HepG2 (cell line): Measurements from ENCODE around the gene P3H3. TPM values are rescaled to one million over a fixed set of nuclear protein-coding genes. Genes with fewer than 3 reads are reported as not detected.
A peak's percentile ranks its signal among the peaks of the same experiment; 100 is the strongest.

Experiments used
- ARNT2 ChIP-seq: sonication (generic); formaldehyde crosslinking; IDR thresholded peaks from 2 replicates; pipeline ENCODE4 v1.8.0; 2022; ENCODE audit warnings: mild to moderate bottlenecking, low read depth, missing genetic modification reagents, moderate library complexity
- CEBPG ChIP-seq: IDR thresholded peaks from 2 replicates; pipeline ENCODE4 v1.6.1; 2016
- FOXC1 ChIP-seq: sonication (generic); formaldehyde crosslinking; IDR thresholded peaks from 2 replicates; pipeline ENCODE4 v1.8.0; 2022; ENCODE audit warnings: mild to moderate bottlenecking, missing genetic modification reagents, borderline replicate concordance
- HIVEP1 ChIP-seq: sonication (generic); formaldehyde crosslinking; IDR thresholded peaks from 2 replicates; pipeline ENCODE4 v1.4.0; 2020; ENCODE audit warnings: mild to moderate bottlenecking, missing genetic modification reagents
- HMG20A ChIP-seq: IDR thresholded peaks from 2 replicates; pipeline ENCODE4 v1.6.1; 2016; ENCODE audit warnings: borderline replicate concordance
- KDM2A ChIP-seq: sonication (generic); formaldehyde crosslinking; IDR thresholded peaks from 2 replicates; pipeline ENCODE4 v1.4.0; 2020; ENCODE audit warnings: low read depth, missing genetic modification reagents, borderline replicate concordance
- KLF9 ChIP-seq: IDR thresholded peaks from 2 replicates; pipeline ENCODE4 v1.6.1; 2016; ENCODE audit warnings: low read depth
- KMT2B ChIP-seq: IDR thresholded peaks from 2 replicates; pipeline ENCODE4 v1.6.1; 2016; ENCODE audit warnings: missing genetic modification reagents, missing compliant biosample characterization
- MAFK ChIP-seq, 2 experiments: IDR thresholded peaks in 1 of 2; conservative IDR thresholded peaks in 1 of 2; 2 replicates each; pipeline ENCODE4 v1.6.1; 2011; ENCODE audit warnings: improper control_type of control experiment in 2 of 2, low read length in 2 of 2
- MED1 ChIP-seq: sonication (generic); formaldehyde crosslinking; IDR thresholded peaks from 2 replicates; pipeline ENCODE4 v1.4.0; 2020; ENCODE audit warnings: missing genetic modification reagents
- REPIN1 ChIP-seq: sonication (generic); formaldehyde crosslinking; IDR thresholded peaks from 2 replicates; pipeline ENCODE4 v1.8.0; 2022; ENCODE audit warnings: missing genetic modification reagents, low read depth, mild to moderate bottlenecking, borderline replicate concordance
- RFXAP ChIP-seq: sonication (generic); formaldehyde crosslinking; IDR thresholded peaks from 2 replicates; pipeline ENCODE4 v1.4.0; 2020; ENCODE audit warnings: missing genetic modification reagents, borderline replicate concordance
- TCF7L2 ChIP-seq: IDR thresholded peaks from 2 replicates; pipeline ENCODE4 v1.6.1; 2011; ENCODE audit warnings: mild to moderate bottlenecking, low read depth, low read length, moderate library complexity
- ZFP36L1 ChIP-seq: sonication (generic); formaldehyde crosslinking; IDR thresholded peaks from 2 replicates; pipeline ENCODE4 v1.8.0; 2022; ENCODE audit warnings: mild to moderate bottlenecking, missing genetic modification reagents, moderate library complexity
- ZFP91 ChIP-seq: sonication (generic); formaldehyde crosslinking; IDR thresholded peaks from 2 replicates; pipeline ENCODE4 v1.9.0; 2022; ENCODE audit warnings: missing genetic modification reagents, mild to moderate bottlenecking, borderline replicate concordance
- ZNF564 ChIP-seq: sonication (generic); formaldehyde crosslinking; IDR thresholded peaks from 2 replicates; pipeline ENCODE4 v1.8.1; 2023; ENCODE audit warnings: mild to moderate bottlenecking, missing genetic modification reagents
- ZNF652 ChIP-seq: IDR thresholded peaks from 2 replicates; pipeline ENCODE4 v1.6.1; 2016; ENCODE audit warnings: low read depth, borderline replicate concordance
- ZNF724P ChIP-seq: sonication (generic); formaldehyde crosslinking; IDR thresholded peaks from 2 replicates; pipeline ENCODE4 v1.8.0; 2022; ENCODE audit warnings: missing genetic modification reagents, borderline replicate concordance
- ZNF781 ChIP-seq: sonication (generic); formaldehyde crosslinking; IDR thresholded peaks from 2 replicates; pipeline ENCODE4 v1.5.1; 2020; ENCODE audit warnings: borderline replicate concordance, mild to moderate bottlenecking, missing genetic modification reagents; ENCODE audit errors: not compliant biosample characterization
- ZNF891 ChIP-seq: sonication (generic); formaldehyde crosslinking; IDR thresholded peaks from 2 replicates; pipeline ENCODE4 v1.5.0; 2020; ENCODE audit warnings: mild to moderate bottlenecking, missing genetic modification reagents
- polyA plus RNA-seq, 8 experiments: library from polyadenylated mRNA; depleted of rRNA in 3 of 8; stranded (reverse) in 7 of 8; unstranded in 1 of 8; fragments of >200 nt; fragmentation: Illumina TruSeq in 4 of 8; extraction: Trizol in 4 of 8; gene quantifications; 2 replicates each; pipeline versions ENCODE4 v1.2.1 to v1.2.3, GENCODE V29; 2011 to 2016; ENCODE audit warnings: low read depth in 4 of 8, missing spikeins in 1 of 8, mixed read lengths in 1 of 8; ENCODE audit not compliant: insufficient read depth in 1 of 8
- total RNA-seq, 5 experiments: library from RNA; depleted of rRNA; stranded (reverse); fragments of >200 nt; fragmentation: Illumina TruSeq; extraction: Trizol; gene quantifications; 2 replicates each; pipeline ENCODE4 v1.2.3, GENCODE V29; 2016; ENCODE audit warnings: low read depth in 1 of 5
- TF ChIP-seq, protein P1 (sequence below): sonication (generic); formaldehyde crosslinking; IDR thresholded peaks from 2 replicates; pipeline ENCODE4 v1.5.1; 2020; ENCODE audit warnings: mild to moderate bottlenecking, missing genetic modification reagents, moderate library complexity
- TF ChIP-seq, protein P2 (sequence below): sonication (generic); formaldehyde crosslinking; IDR thresholded peaks from 2 replicates; pipeline ENCODE4 v1.4.0; 2020; ENCODE audit warnings: missing genetic modification reagents, borderline replicate concordance

Gene P3H3
- total and polyA plus RNA-seq, 2 of the 13 experiments (the other 11 are each of a cell fraction or from before 2014, with no cell fraction given) = 20.1 to 20.5 TPM

- TF ChIP-seq ZNF564 = no peak
- TF ChIP-seq ZNF652 (CRISPR knock-in tag) = peak; percentile 99
- peak; percentile 58 for TF ChIP-seq ZNF781
- no peak for TF ChIP-seq TCF7L2
- TF ChIP-seq MED1 = peak; percentile 14; the same call in 1 of the 2 replicates
- TF ChIP-seq ZNF891 (CRISPR knock-in tag) = no peak; the same call in 1 of the 2 replicates
- peak; percentile 90 for TF ChIP-seq KDM2A (CRISPR knock-in tag)
- peak; percentile 19; the same call in 1 of the 2 replicates for TF ChIP-seq CEBPG (CRISPR knock-in tag)
- TF ChIP-seq, protein P1, sequence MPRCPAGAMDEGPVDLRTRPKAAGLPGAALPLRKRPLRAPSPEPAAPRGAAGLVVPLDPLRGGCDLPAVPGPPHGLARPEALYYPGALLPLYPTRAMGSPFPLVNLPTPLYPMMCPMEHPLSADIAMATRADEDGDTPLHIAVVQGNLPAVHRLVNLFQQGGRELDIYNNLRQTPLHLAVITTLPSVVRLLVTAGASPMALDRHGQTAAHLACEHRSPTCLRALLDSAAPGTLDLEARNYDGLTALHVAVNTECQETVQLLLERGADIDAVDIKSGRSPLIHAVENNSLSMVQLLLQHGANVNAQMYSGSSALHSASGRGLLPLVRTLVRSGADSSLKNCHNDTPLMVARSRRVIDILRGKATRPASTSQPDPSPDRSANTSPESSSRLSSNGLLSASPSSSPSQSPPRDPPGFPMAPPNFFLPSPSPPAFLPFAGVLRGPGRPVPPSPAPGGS (CRISPR knock-in tag) = peak; percentile 26; the same call in 1 of the 2 replicates
- peak; percentile 85 for TF ChIP-seq FOXC1 (CRISPR knock-in tag)
- peak; percentile 74; the same call in 1 of the 2 replicates for TF ChIP-seq ARNT2
- 0 out of 2 replicates have a peak, but pooled peaks have one; percentile 31 for TF ChIP-seq ZFP36L1 (CRISPR knock-in tag)
- peak; percentile 21; the same call in 1 of the 2 replicates for TF ChIP-seq HIVEP1
- TF ChIP-seq ZFP91 (CRISPR knock-in tag) = peak; percentile 89
- TF ChIP-seq ZNF724P (CRISPR knock-in tag) = peak; percentile 28; the same call in 1 of the 2 replicates
- TF ChIP-seq HMG20A (CRISPR knock-in tag) = peak; percentile 36; the same call in 1 of the 2 replicates
- TF ChIP-seq RFXAP = no peak
- 0 out of 2 replicates have a peak, but pooled peaks have one; percentile 58 for TF ChIP-seq KMT2B
- 0 out of 2 replicates have a peak, but pooled peaks have one; percentile 54 for TF ChIP-seq KLF9
- TF ChIP-seq, protein P2, sequence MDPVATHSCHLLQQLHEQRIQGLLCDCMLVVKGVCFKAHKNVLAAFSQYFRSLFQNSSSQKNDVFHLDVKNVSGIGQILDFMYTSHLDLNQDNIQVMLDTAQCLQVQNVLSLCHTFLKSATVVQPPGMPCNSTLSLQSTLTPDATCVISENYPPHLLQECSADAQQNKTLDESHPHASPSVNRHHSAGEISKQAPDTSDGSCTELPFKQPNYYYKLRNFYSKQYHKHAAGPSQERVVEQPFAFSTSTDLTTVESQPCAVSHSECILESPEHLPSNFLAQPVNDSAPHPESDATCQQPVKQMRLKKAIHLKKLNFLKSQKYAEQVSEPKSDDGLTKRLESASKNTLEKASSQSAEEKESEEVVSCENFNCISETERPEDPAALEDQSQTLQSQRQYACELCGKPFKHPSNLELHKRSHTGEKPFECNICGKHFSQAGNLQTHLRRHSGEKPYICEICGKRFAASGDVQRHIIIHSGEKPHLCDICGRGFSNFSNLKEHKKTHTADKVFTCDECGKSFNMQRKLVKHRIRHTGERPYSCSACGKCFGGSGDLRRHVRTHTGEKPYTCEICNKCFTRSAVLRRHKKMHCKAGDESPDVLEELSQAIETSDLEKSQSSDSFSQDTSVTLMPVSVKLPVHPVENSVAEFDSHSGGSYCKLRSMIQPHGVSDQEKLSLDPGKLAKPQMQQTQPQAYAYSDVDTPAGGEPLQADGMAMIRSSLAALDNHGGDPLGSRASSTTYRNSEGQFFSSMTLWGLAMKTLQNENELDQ (CRISPR knock-in tag) = no peak
- no peak for TF ChIP-seq MAFK (conservative IDR thresholded peaks at IDR 0.05 in 1 of 2, IDR thresholded peaks at IDR 0.05 in 1 of 2; ENCODE audit: low read length in 2 of 2)
- peak; percentile 76 for TF ChIP-seq REPIN1
These were observed 45.1 kb downstream of the P3H3 start, which contains the start of gene SPSB2 (continued) for GRCh38 chr12:6873094-6874014.
